PC-3 (cell line): ENCODE measurements around the gene KDM6A. TPM values are rescaled to one million over a fixed set of nuclear protein-coding genes. Genes with fewer than 3 reads are reported as not detected.
A peak's percentile ranks its signal among the peaks of the same experiment; 100 is the strongest.

Experiments
- ATAC-seq: fragments of 200-7000 bp; cut with Tn5 transposase; 2 replicates; pipeline ENCODE4 v1.9.1; 2020; ENCODE audit warnings: mild to moderate bottlenecking, moderate library complexity
- BruUV-seq: library from RNA; stranded (reverse); fragments of 400-500 nt; replicated peaks from 2 replicates; lab custom pipeline; 2021; lab: Mats Ljungman, UMichigan
- CTCF ChIA-PET: fragments of 300-600 bp; sonication (Branson Sonifier 250); formaldehyde crosslinking; loops from one replicate; lab custom pipeline; 2022; ENCODE audit warnings: antibody characterized with exemption; lab: Charles Lee
- POLR2A ChIA-PET: fragments of 300-600 bp; sonication (Branson Sonifier 250); formaldehyde crosslinking; loops from one replicate; lab custom pipeline; 2022; ENCODE audit warnings: antibody characterized with exemption; ENCODE audit not compliant: unreplicated experiment; lab: Charles Lee
- DNase-seq: peaks from one replicate; pipeline ENCODE4 v3.0.0-alpha.2; 2015
- H2AFZ ChIP-seq: fragments of 300-600 bp; sonication (generic); 2 replicates; pipeline ENCODE4 v1.6.0; 2016; ENCODE audit warnings: antibody characterized with exemption, low read length
- H3F3A ChIP-seq: fragments of 300-600 bp; sonication (generic); one replicate; pipeline ENCODE4 v1.6.0; 2017; ENCODE audit warnings: antibody characterized with exemption, low read length, control low read depth, mild to moderate bottlenecking; ENCODE audit not compliant: unreplicated experiment
- H3K27ac ChIP-seq: fragments of 300-600 bp; sonication (generic); 2 replicates; pipeline ENCODE4 v1.5.1; 2016; ENCODE audit warnings: mild to moderate bottlenecking, low read length
- H3K27me3 ChIP-seq: fragments of 300-600 bp; sonication (generic); 2 replicates; pipeline ENCODE4 v1.6.1; 2016; ENCODE audit warnings: low read length, mixed read lengths
- H3K36me3 ChIP-seq: fragments of 300-600 bp; sonication (generic); 2 replicates; pipeline ENCODE4 v1.6.1; 2016; ENCODE audit warnings: low read depth, mixed run types, low read length, mixed read lengths
- H3K4me1 ChIP-seq: fragments of 300-600 bp; sonication (generic); 2 replicates; pipeline ENCODE4 v1.5.1; 2016; ENCODE audit warnings: low read length; ENCODE audit not compliant: insufficient read depth
- H3K4me2 ChIP-seq: fragments of 300-600 bp; sonication (generic); 2 replicates; pipeline ENCODE4 v1.6.0; 2016; ENCODE audit warnings: low read length
- H3K4me3 ChIP-seq: fragments of 300-600 bp; sonication (generic); 2 replicates; pipeline ENCODE4 v1.5.1; 2016; ENCODE audit warnings: mild to moderate bottlenecking, low read length, mixed read lengths
- H3K79me2 ChIP-seq: fragments of 300-600 bp; sonication (generic); 2 replicates; pipeline ENCODE4 v1.6.1; 2017; ENCODE audit warnings: low read length, mixed read lengths
- H3K9ac ChIP-seq: fragments of 300-600 bp; sonication (generic); 2 replicates; pipeline ENCODE4 v1.6.0; 2016; ENCODE audit warnings: mild to moderate bottlenecking, low read length
- H3K9me2 ChIP-seq: fragments of 300-600 bp; sonication (generic); replicated peaks from 2 replicates; pipeline ENCODE4 v1.6.1; 2016; ENCODE audit warnings: mixed run types, low read length, mixed read lengths
- H3K9me3 ChIP-seq: fragments of 300-600 bp; sonication (generic); 2 replicates; pipeline ENCODE4 v1.6.1; 2016; ENCODE audit warnings: low read length, mixed read lengths
- H4K20me1 ChIP-seq: fragments of 300-600 bp; sonication (generic); 2 replicates; pipeline ENCODE4 v1.6.1; 2016; ENCODE audit warnings: low read length, mixed read lengths
- CTCF ChIP-seq: fragments of 300-600 bp; sonication (generic); conservative IDR thresholded peaks from 2 replicates; pipeline ENCODE4 v1.5.1; 2017; ENCODE audit warnings: antibody characterized with exemption, low read depth, mild to moderate bottlenecking, low read length
- EZH2 ChIP-seq: fragments of 300-600 bp; sonication (generic); IDR thresholded peaks from one replicate; pipeline ENCODE4 v1.6.1; 2017; ENCODE audit warnings: antibody characterized with exemption, mild to moderate bottlenecking, low read length; ENCODE audit not compliant: unreplicated experiment
- EZH2phosphoT487 ChIP-seq: fragments of 300-600 bp; sonication (generic); IDR thresholded peaks from 2 replicates; pipeline ENCODE4 v1.6.1; 2018; ENCODE audit warnings: mild to moderate bottlenecking, antibody characterized with exemption, low read length, borderline replicate concordance
- intact Hi-C: fragments of 100-400 bp; cut with micrococcal nuclease; formaldehyde crosslinking; loops from 2 replicates; pipeline ENCODE4 v1.9.0; 2023
- total RNA-seq: library from RNA; depleted of rRNA; stranded (reverse); fragments of >200 nt; gene quantifications from 2 replicates; pipeline ENCODE4 v1.2.3, GENCODE V29; 2014

The KDM6A gene
- total RNA-seq, 1 experiment from 2014 or later = 31.3 TPM

DNA sequence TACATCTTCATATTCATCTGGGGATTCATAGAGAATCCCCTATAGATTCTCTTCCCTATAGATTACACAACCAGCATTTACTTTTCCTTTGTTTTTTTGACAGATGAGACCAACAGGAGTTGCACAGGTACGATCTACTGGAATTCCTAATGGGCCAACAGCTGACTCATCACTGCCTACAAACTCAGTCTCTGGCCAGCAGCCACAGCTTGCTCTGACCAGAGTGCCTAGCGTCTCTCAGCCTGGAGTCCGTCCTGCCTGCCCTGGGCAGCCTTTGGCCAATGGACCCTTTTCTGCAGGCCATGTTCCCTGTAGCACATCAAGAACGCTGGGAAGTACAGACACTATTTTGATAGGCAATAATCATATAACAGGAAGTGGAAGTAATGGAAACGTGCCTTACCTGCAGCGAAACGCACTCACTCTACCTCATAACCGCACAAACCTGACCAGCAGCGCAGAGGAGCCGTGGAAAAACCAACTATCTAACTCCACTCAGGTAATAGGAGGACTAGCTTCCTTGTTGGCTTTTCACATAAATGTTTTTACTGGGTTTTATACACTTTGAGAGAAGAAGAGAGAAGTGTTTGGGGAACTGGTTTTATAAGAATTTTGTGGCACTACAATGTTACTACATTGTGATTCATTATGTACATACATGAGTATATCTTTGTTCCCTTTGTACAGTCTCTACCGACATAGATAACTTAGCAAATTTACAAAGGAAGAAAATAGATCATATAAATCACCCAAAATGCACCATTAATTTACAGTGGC lies 190.5 kb downstream of the KDM6A start:
- TSS peak; percentile 60 for BruUV-seq
- TF ChIP-seq CTCF (no peak), EZH2 (no peak), EZH2phosphoT487 (no peak)
- Histone ChIP-seq H3K79me2 (peaks cover 41% of the 10 kb centered on the region), H3K27me3 (no peaks in the 10 kb centered on the region), H3K9me3 (no peaks in the 10 kb centered on the region), H3F3A (peaks cover 6% of the 10 kb centered on the region), H4K20me1 (no peaks in the 10 kb centered on the region), H3K36me3 (peaks cover 34% of the 10 kb centered on the region), H2AFZ (no peak overlapping the region), H3K4me2 (peak overlapping the region; percentile 80), H3K9me2 (no peaks in the 10 kb centered on the region), H3K4me3 (peak overlapping the region; percentile 57), H3K4me1 (peaks cover 40% of the 10 kb centered on the region), H3K27ac (peak overlapping the region; percentile 98), H3K9ac (peak overlapping the region; percentile 78)
- ChIA-PET CTCF (no interaction called here), POLR2A (no interaction called here)
- intact Hi-C loops = loop anchor here (10.0 kb wide), 1 partner anchor 89 kb away; no protein-coding TSS in a partner anchor
- DNase-seq (peak; percentile 87), ATAC-seq (peak; percentile 91)

- no TSS peak for BruUV-seq
- TF ChIP-seq CTCF (no peak), EZH2phosphoT487 (no peak), EZH2 (no peak)
- Histone ChIP-seq H2AFZ (no peak overlapping the region), H3K36me3 (peaks cover 33% of the 10 kb centered on the region), H3K4me2 (no peak overlapping the region), H3F3A (peaks cover 4% of the 10 kb centered on the region), H3K4me1 (peaks cover 22% of the 10 kb centered on the region), H3K79me2 (peaks cover 72% of the 10 kb centered on the region), H3K9ac (no peak overlapping the region), H3K27ac (no peak overlapping the region), H3K9me2 (no peaks in the 10 kb centered on the region), H3K4me3 (no peak overlapping the region), H3K27me3 (no peaks in the 10 kb centered on the region), H3K9me3 (no peaks in the 10 kb centered on the region), H4K20me1 (no peaks in the 10 kb centered on the region)
- POLR2A ChIA-PET = no interaction called here
- CTCF ChIA-PET = no interaction called here
- ATAC-seq = no peak
- intact Hi-C loops = loop anchor here (10.0 kb wide), 1 partner anchor 94 kb away; no protein-coding TSS in a partner anchor
- no peak for DNase-seq
Measured at GRCh38 chrX:45068569-45068968, 195.6 kb downstream of the KDM6A start.
